GM12878 (cell line): ENCODE data around the gene CD40LG. TPM values are rescaled to one million over a fixed set of nuclear protein-coding genes. Genes with fewer than 3 reads are reported as not detected.

Experiments used
- ATAC-seq: fragments of 200-7000 bp; cut with Tn5 transposase; 3 replicates; pipeline ENCODE4 v1.9.1; 2020; ENCODE audit warnings: mild to moderate bottlenecking, moderate library complexity
- BruUV-seq: library from RNA; stranded (reverse); fragments of 400-500 nt; replicated peaks from 2 replicates; lab custom pipeline; 2021; lab: Mats Ljungman, UMichigan
- CTCF ChIA-PET: fragments of 300-600 bp; sonication (Branson Sonifier 250); formaldehyde crosslinking; extraction: SDS; loops from one replicate; lab custom pipeline; 2021; ENCODE audit warnings: inconsistent platforms; lab: Yijun Ruan, JAX
- POLR2A ChIA-PET: fragments of 350-600 bp; formaldehyde crosslinking; extraction: SDS; loops from one replicate; lab custom pipeline; 2021; ENCODE audit warnings: inconsistent platforms; lab: Charles Lee
- RAD21 ChIA-PET: fragments of 300-600 bp; sonication (Branson Sonifier 250); formaldehyde crosslinking; loops from one replicate; lab custom pipeline; 2023; ENCODE audit warnings: antibody characterized with exemption; ENCODE audit not compliant: unreplicated experiment; lab: Charles Lee
- SMC1A ChIA-PET: fragments of 300-600 bp; sonication (Branson Sonifier 250); formaldehyde crosslinking; loops from one replicate; lab custom pipeline; 2023; ENCODE audit not compliant: unreplicated experiment, uncharacterized antibody; lab: Charles Lee
- DNase-seq: peaks from one replicate; pipeline ENCODE4 v3.0.0-alpha.2; 2011; ENCODE audit warnings: low read depth, low spot score
- FAIRE-seq: peaks from 3 replicates; lab custom pipeline; 2011; peaks lifted over from hg19 to GRCh38; lab: Jason Lieb, UNC
- H2AFZ ChIP-seq: 2 replicates; pipeline ENCODE4 v1.6.0; 2011; ENCODE audit warnings: low read depth, low read length, control low read depth; ENCODE audit not compliant: control insufficient read depth
- H3K27ac ChIP-seq: 2 replicates; pipeline ENCODE4 v1.5.1; 2011; ENCODE audit warnings: control low read depth; ENCODE audit not compliant: control insufficient read depth, insufficient read depth
- H3K27me3 ChIP-seq, 2 experiments: replicated peaks in 1 of 2; 2 replicates each; pipeline versions ENCODE4 v1.6.0 to v1.6.1; 2011; ENCODE audit warnings: low read length in 1 of 2; ENCODE audit not compliant: control insufficient read depth in 2 of 2, insufficient read depth in 2 of 2
- H3K36me3 ChIP-seq, 2 experiments: 2 replicates each; pipeline ENCODE4 v1.5.1; 2011; ENCODE audit warnings: low read length in 1 of 2; ENCODE audit not compliant: control insufficient read depth in 2 of 2, insufficient read depth in 2 of 2
- H3K4me1 ChIP-seq: 2 replicates; pipeline ENCODE4 v1.6.1; 2011; ENCODE audit warnings: mild to moderate bottlenecking, low read length, moderate library complexity, mixed read lengths; ENCODE audit not compliant: control insufficient read depth, insufficient read depth
- H3K4me2 ChIP-seq: 2 replicates; pipeline ENCODE4 v1.6.0; 2011; ENCODE audit warnings: control low read depth; ENCODE audit not compliant: control insufficient read depth, insufficient read depth
- H3K4me3 ChIP-seq: fragments of 200-600 bp; sonication (generic); 2 replicates; pipeline ENCODE4 v1.5.1; 2016
- H3K79me2 ChIP-seq: 2 replicates; pipeline ENCODE4 v1.6.0; 2011; ENCODE audit warnings: low read length; ENCODE audit not compliant: control insufficient read depth, insufficient read depth
- H3K9ac ChIP-seq: 2 replicates; pipeline ENCODE4 v1.8.0; 2011; ENCODE audit warnings: low read length, control low read depth, mixed read lengths; ENCODE audit not compliant: control insufficient read depth, insufficient read depth
- H3K9me3 ChIP-seq: replicated peaks from 3 replicates; pipeline ENCODE4 v1.5.1; 2011; ENCODE audit warnings: mild to moderate bottlenecking, low read length; ENCODE audit not compliant: control insufficient read depth, insufficient read depth
- H4K20me1 ChIP-seq: 2 replicates; pipeline ENCODE4 v1.6.0; 2011; ENCODE audit not compliant: control insufficient read depth, insufficient read depth
- CTCF ChIP-seq, 3 experiments: IDR thresholded peaks in 2 of 3; conservative IDR thresholded peaks in 1 of 3; 2 replicates each; pipeline ENCODE4 v1.5.1; 2011; ENCODE audit warnings: low read depth in 3 of 3, low read length in 3 of 3, mild to moderate bottlenecking in 3 of 3, control low read depth in 2 of 3, moderate library complexity in 2 of 3, inconsistent platforms in 1 of 3, mixed read lengths in 1 of 3; ENCODE audit not compliant: control insufficient read depth in 2 of 3, insufficient read depth in 1 of 3; ENCODE audit errors: extremely low read depth in 1 of 3
- HSF1 ChIP-seq: fragments of 150-350 bp; IDR thresholded peaks from 2 replicates; pipeline ENCODE4 v1.6.1; 2014; ENCODE audit warnings: mild to moderate bottlenecking, low read depth, low read length
- WGBS: methylation state at CpG from one replicate; pipeline ENCODE4 v1.1.6; 2016; ENCODE audit warnings: low lambda C conversion rate; ENCODE audit not compliant: insufficient replicate concordance, insufficient coverage; ENCODE audit errors: missing lambda C conversion rate; 5-methylcytosine and 5-hydroxymethylcytosine counted together
- in situ Hi-C: fragments of 300-500 bp; cut with MboI; formaldehyde crosslinking; loops from 9 replicates; pipeline ENCODE4 v1.14.3; 2018; ENCODE audit warnings: mixed read lengths
- intact Hi-C: fragments of 100-400 bp; cut with micrococcal nuclease; formaldehyde crosslinking; loops from one replicate; pipeline ENCODE4 v1.14.2; 2022; ENCODE audit not compliant: unreplicated experiment
- polyA plus RNA-seq, 11 experiments: library from polyadenylated mRNA; depleted of rRNA in 4 of 11; unstranded in 6 of 11; stranded (reverse) in 5 of 11; fragments of >200 nt; fragmentation: Nextera tagmentation in 4 of 11; fragmentation: Illumina TruSeq in 1 of 11; extraction: Ambion mirVana in 4 of 11; extraction: Trizol in 1 of 11; gene quantifications; 1 replicate in 1 of 11; 2 replicates in 10 of 11; pipeline versions ENCODE4 v1.2.1 to v1.2.3, GENCODE V29; 2011 to 2016; ENCODE audit warnings: inconsistent platforms in 2 of 11, missing spikeins in 2 of 11, low read depth in 1 of 11
- total RNA-seq, 4 experiments: library from RNA; depleted of rRNA in 3 of 4; stranded (reverse); fragments of >200 nt in 3 of 4; fragmentation: Illumina TruSeq in 1 of 4; extraction: Trizol in 1 of 4; gene quantifications; 2 replicates each; pipeline versions ENCODE4 v1.2.1 to v1.2.3, GENCODE V29; 2013 to 2021
- TF ChIP-seq, protein P1 (sequence below): fragments of 450-650 bp; IDR thresholded peaks from 2 replicates; pipeline ENCODE4 v1.6.1; 2016; ENCODE audit warnings: mild to moderate bottlenecking

The CD40LG gene
- total and polyA plus RNA-seq, 10 of the 15 experiments (the other 5 are each of a cell fraction or from before 2014, with no cell fraction given) = 0.04 to 0.21 (median 0.11) TPM; not detected in 6

GRCh38 chrX:136626891-136627290 is 21.1 kb upstream of the CD40LG start:
- no peaks in the 10 kb centered on the region for H3K36me3 ChIP-seq
- ChIA-PET CTCF (interaction anchor here (1.0 to 1.4 kb wide), 3 partner anchors 9 to 68 kb away, joined by 4 to 5 read pairs (median 4); no protein-coding TSS in a partner anchor), RAD21 (interaction anchor here (0.8 kb wide), 1 partner anchor 38 kb away, joined by 3 read pairs; no protein-coding TSS in a partner anchor), POLR2A (interaction anchor here (1.0 to 1.1 kb wide), 2 partner anchors 10 to 20 kb away, joined by 4 read pairs; no protein-coding TSS in a partner anchor), SMC1A (interaction anchor here (1.0 to 3.7 kb wide), 4 partner anchors 9 to 35 kb away, joined by 3 to 24 read pairs (median 4); no protein-coding TSS in a partner anchor)
- TF ChIP-seq, protein P1, sequence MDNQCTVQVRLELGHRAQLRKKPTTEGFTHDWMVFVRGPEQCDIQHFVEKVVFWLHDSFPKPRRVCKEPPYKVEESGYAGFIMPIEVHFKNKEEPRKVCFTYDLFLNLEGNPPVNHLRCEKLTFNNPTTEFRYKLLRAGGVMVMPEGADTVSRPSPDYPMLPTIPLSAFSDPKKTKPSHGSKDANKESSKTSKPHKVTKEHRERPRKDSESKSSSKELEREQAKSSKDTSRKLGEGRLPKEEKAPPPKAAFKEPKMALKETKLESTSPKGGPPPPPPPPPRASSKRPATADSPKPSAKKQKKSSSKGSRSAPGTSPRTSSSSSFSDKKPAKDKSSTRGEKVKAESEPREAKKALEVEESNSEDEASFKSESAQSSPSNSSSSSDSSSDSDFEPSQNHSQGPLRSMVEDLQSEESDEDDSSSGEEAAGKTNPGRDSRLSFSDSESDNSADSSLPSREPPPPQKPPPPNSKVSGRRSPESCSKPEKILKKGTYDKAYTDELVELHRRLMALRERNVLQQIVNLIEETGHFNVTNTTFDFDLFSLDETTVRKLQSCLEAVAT = no peak
- TF ChIP-seq HSF1 (no peak), CTCF (IDR thresholded peaks at IDR 0.05 in 2 of 3, conservative IDR thresholded peaks at IDR 0.05 in 1 of 3; ENCODE audit: control insufficient read depth in 2 of 3, extremely low read depth in 1 of 3, insufficient read depth in 1 of 3, low read depth in 3 of 3, low read length in 3 of 3) (no peak)
- H3K4me1 ChIP-seq = peaks cover 10% of the 10 kb centered on the region
- FAIRE-seq (no peak), ATAC-seq (no peak), DNase-seq (no peak)
- H3K4me2 ChIP-seq = no peak overlapping the region
- no peaks in the 10 kb centered on the region for H4K20me1 ChIP-seq
- 37% methylated on average over 1 of the region's 1 CpG for WGBS
- in situ Hi-C loops (no loop called here), intact Hi-C loops (loop anchor here (5.0 kb wide), 1 partner anchor 45 kb away; no protein-coding TSS in a partner anchor)
- no peak overlapping the region for H2AFZ ChIP-seq
- no peak overlapping the region for H3K4me3 ChIP-seq
- no peak overlapping the region for H3K9ac ChIP-seq
- H3K9me3 ChIP-seq = no peaks in the 10 kb centered on the region
- H3K27ac ChIP-seq = no peak overlapping the region
- H3K79me2 ChIP-seq = no peaks in the 10 kb centered on the region
- no peaks in the 10 kb centered on the region for H3K27me3 ChIP-seq
- BruUV-seq = no TSS peak
